SK-N-SH (cell line): ENCODE measurements around the gene ATP2B2.

ENCODE experiments used
- POLR2AphosphoS5 ChIP-seq: IDR thresholded peaks from 2 replicates; pipeline ENCODE4 v1.6.1; 2012; ENCODE audit warnings: low read depth, low read length
- RFX5 ChIP-seq: IDR thresholded peaks from 2 replicates; pipeline ENCODE4 v1.6.1; 2012; ENCODE audit warnings: mild to moderate bottlenecking, improper control_type of control experiment, low read length
- SMC3 ChIP-seq: IDR thresholded peaks from 2 replicates; pipeline ENCODE4 v1.6.1; 2012; ENCODE audit warnings: low read depth, low read length, improper control_type of control experiment
- TF ChIP-seq, protein P1 (sequence below): fragments of 200-600 bp; sonication (generic); IDR thresholded peaks from 2 replicates; pipeline ENCODE4 v1.6.1; 2017; ENCODE audit warnings: antibody characterized with exemption, mild to moderate bottlenecking, moderate library complexity
- TF ChIP-seq, protein P2 (sequence below): IDR thresholded peaks from 2 replicates; pipeline ENCODE4 v1.6.1; 2012; ENCODE audit warnings: mild to moderate bottlenecking, low read depth, low read length, moderate library complexity

DNA sequence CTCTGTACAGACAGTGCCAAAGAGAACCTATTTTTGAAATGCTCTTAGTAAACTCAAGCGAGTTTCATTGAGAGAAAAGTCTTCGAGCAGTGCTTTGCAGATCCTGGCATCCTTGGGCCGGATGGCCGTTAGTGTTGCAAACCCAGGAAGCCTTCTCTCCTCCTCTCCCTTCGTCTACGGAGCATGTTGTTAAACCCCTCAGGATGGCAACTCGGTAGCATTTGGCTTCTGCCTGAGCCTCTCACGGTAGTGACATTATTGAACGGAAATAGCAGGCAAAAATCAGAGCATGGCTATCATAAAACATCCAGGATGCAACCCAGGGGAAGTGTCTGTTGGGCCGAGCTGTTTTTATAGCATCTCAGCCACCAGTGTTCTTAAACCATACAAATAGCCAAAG is 177.8 kb downstream of the ATP2B2 start:
- TF ChIP-seq, protein P1, sequence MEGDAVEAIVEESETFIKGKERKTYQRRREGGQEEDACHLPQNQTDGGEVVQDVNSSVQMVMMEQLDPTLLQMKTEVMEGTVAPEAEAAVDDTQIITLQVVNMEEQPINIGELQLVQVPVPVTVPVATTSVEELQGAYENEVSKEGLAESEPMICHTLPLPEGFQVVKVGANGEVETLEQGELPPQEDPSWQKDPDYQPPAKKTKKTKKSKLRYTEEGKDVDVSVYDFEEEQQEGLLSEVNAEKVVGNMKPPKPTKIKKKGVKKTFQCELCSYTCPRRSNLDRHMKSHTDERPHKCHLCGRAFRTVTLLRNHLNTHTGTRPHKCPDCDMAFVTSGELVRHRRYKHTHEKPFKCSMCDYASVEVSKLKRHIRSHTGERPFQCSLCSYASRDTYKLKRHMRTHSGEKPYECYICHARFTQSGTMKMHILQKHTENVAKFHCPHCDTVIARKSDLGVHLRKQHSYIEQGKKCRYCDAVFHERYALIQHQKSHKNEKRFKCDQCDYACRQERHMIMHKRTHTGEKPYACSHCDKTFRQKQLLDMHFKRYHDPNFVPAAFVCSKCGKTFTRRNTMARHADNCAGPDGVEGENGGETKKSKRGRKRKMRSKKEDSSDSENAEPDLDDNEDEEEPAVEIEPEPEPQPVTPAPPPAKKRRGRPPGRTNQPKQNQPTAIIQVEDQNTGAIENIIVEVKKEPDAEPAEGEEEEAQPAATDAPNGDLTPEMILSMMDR, result no peak
- TF ChIP-seq SMC3 (no peak), RFX5 (no peak), POLR2AphosphoS5 (no peak)
- TF ChIP-seq, protein P2, sequence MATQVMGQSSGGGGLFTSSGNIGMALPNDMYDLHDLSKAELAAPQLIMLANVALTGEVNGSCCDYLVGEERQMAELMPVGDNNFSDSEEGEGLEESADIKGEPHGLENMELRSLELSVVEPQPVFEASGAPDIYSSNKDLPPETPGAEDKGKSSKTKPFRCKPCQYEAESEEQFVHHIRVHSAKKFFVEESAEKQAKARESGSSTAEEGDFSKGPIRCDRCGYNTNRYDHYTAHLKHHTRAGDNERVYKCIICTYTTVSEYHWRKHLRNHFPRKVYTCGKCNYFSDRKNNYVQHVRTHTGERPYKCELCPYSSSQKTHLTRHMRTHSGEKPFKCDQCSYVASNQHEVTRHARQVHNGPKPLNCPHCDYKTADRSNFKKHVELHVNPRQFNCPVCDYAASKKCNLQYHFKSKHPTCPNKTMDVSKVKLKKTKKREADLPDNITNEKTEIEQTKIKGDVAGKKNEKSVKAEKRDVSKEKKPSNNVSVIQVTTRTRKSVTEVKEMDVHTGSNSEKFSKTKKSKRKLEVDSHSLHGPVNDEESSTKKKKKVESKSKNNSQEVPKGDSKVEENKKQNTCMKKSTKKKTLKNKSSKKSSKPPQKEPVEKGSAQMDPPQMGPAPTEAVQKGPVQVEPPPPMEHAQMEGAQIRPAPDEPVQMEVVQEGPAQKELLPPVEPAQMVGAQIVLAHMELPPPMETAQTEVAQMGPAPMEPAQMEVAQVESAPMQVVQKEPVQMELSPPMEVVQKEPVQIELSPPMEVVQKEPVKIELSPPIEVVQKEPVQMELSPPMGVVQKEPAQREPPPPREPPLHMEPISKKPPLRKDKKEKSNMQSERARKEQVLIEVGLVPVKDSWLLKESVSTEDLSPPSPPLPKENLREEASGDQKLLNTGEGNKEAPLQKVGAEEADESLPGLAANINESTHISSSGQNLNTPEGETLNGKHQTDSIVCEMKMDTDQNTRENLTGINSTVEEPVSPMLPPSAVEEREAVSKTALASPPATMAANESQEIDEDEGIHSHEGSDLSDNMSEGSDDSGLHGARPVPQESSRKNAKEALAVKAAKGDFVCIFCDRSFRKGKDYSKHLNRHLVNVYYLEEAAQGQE, result no peak
